ENCODE measurements around the gene ZBTB7A.

Gene ZBTB7A

GRCh38 chr19:4069331-4069959, 2.7 kb upstream of the ZBTB7A start:
- Histone ChIP-seq H3K4me3 (ENCODE audit: low read depth, low read length) (no peak overlapping the region), H3K36me3 (peaks cover 4% of the 10 kb centered on the region; the same call in 1 of the 2 replicates), H3K27ac (no peak overlapping the region), H3K9me3 (ENCODE audit: severe bottlenecking) (no peaks in the 10 kb centered on the region), H3K27me3 (ENCODE audit: insufficient read depth, low read depth, severe bottlenecking) (no peaks in the 10 kb centered on the region)
- TF ChIP-seq, protein P1, sequence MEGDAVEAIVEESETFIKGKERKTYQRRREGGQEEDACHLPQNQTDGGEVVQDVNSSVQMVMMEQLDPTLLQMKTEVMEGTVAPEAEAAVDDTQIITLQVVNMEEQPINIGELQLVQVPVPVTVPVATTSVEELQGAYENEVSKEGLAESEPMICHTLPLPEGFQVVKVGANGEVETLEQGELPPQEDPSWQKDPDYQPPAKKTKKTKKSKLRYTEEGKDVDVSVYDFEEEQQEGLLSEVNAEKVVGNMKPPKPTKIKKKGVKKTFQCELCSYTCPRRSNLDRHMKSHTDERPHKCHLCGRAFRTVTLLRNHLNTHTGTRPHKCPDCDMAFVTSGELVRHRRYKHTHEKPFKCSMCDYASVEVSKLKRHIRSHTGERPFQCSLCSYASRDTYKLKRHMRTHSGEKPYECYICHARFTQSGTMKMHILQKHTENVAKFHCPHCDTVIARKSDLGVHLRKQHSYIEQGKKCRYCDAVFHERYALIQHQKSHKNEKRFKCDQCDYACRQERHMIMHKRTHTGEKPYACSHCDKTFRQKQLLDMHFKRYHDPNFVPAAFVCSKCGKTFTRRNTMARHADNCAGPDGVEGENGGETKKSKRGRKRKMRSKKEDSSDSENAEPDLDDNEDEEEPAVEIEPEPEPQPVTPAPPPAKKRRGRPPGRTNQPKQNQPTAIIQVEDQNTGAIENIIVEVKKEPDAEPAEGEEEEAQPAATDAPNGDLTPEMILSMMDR (IDR thresholded peaks at IDR 0.05; ENCODE audit: low read depth, low read length) = no peak
- DNase-seq = no peak

DNA sequence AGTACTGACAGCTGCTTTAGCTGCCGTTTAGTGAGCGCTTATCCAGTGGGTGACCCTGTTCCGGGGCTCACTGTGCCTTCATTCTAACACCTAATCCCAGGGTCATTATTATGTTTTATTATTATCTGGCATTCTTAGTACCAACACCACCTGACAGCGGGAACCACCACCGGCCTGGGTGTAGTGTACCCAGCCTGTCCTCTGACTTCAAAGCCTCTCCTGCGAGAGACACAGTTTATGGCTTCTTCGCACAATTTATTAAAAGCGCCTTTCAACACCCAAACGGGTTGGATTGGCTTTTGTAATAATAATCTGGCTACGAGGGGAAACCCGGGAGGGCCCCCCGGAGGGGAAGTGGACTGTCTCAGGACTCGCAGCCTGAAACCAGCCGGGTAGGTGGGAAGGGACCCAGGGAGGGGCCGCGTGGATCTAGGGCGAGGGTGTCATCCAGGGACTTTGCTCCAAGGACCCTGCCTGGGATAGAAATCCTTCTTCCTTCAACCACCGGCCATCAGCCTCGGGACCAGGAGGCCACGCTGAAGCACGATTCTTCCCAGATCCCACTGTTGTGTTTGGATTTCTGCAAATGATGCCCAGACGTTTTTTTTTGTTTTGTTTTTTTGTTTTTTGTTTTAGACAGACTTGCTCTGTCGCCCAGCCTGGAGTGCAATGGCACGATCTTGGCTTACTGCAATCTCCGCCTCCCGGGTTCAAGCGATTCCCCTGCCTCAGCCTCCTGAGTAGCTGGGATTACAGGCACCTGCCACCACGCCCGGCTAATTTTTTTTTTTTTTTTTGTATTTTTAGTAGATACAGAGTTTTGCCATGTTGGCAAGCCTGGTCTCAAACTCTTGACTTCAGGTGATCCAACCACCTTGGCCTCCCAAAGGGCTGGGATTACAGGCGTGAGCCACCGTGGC, 1.6 kb upstream of the ZBTB7A start:
- Histone ChIP-seq H3K36me3 (peaks cover 9% of the 10 kb centered on the region), H3K4me3 (ENCODE audit: low read depth, low read length) (peak overlapping the region; percentile 61), H3K27ac (peak overlapping the region; percentile 11), H3K27me3 (ENCODE audit: insufficient read depth, low read depth, severe bottlenecking) (no peaks in the 10 kb centered on the region), H3K9me3 (ENCODE audit: severe bottlenecking) (no peaks in the 10 kb centered on the region)
- TF ChIP-seq, protein P1 (IDR thresholded peaks at IDR 0.05; ENCODE audit: low read depth, low read length) = no peak
- DNase-seq = peak; percentile 26

DNA sequence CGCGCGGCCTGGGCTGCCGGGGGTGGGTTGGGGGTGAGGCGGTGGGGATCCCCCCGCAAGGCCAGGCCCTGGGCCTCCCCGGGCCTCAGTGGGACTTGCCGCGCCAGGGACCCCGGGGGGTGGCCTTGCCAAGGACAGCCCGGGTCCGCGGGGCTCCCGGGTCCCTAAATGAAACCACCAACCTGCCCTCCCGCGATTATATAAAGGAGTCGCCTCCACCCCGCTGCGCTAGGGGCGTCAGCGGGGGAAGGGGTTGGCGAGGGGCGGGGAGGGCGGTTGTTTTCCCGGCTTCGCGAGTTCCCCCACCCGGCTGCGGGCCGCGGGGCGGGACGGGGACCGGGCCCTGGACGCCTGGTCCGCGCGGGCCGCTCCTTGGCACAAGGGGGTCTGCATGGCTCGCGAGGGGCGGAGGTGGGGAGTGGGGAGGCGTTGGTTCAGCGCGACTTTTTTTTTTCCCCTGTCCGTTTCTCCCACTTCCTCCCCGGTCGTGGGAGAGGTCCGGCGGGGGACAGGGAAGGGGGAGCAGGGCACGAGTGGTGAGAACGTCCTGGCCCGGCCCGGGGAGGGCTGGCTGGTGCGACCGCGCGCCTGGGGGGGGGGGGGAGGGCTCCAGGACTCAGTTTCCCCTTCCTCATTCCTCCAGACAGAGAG, 822 bp upstream of the ZBTB7A start:
- DNase-seq = peak; percentile 49
- Histone ChIP-seq H3K9me3 (ENCODE audit: severe bottlenecking) (no peaks in the 10 kb centered on the region), H3K4me3 (ENCODE audit: low read depth, low read length) (peak overlapping the region; percentile 61), H3K36me3 (peaks cover 17% of the 10 kb centered on the region), H3K27me3 (ENCODE audit: insufficient read depth, low read depth, severe bottlenecking) (no peaks in the 10 kb centered on the region), H3K27ac (peak overlapping the region; percentile 96)
- TF ChIP-seq, protein P1 (IDR thresholded peaks at IDR 0.05; ENCODE audit: low read depth, low read length) = no peak

DNA sequence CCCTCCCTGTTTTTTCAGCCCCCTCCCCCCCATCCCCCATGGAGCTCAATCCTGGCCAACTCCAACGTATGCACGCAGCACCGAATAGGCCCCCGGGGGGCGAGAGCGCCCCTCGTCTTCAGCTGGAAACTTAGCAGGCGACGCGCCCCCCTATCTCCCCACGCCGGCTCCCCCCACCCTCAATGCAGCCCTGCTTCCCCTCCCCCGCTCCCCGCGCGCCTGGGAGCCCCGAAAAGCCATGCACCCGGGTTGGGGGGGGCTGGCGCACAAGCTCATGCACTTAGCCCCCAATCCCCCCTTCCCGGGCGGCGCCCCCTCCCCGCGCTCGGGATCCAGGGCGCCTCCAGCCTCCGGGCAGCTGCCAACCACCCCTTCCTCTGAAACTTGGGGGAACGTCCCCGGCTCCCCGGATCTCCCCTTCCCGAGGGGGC, 508 bp downstream of the ZBTB7A start:
- TF ChIP-seq, protein P1 (IDR thresholded peaks at IDR 0.05; ENCODE audit: low read depth, low read length) = no peak
- no peak for DNase-seq
- Histone ChIP-seq H3K4me3 (ENCODE audit: low read depth, low read length) (peak overlapping the region; percentile 85), H3K36me3 (peaks cover 21% of the 10 kb centered on the region), H3K9me3 (ENCODE audit: severe bottlenecking) (no peaks in the 10 kb centered on the region), H3K27ac (peak overlapping the region; percentile 96), H3K27me3 (ENCODE audit: insufficient read depth, low read depth, severe bottlenecking) (no peaks in the 10 kb centered on the region)

GRCh38 chr19:4065430-4066175, 1.1 kb downstream of the ZBTB7A start:
- Histone ChIP-seq H3K27me3 (ENCODE audit: insufficient read depth, low read depth, severe bottlenecking) (no peaks in the 10 kb centered on the region), H3K9me3 (ENCODE audit: severe bottlenecking) (no peaks in the 10 kb centered on the region), H3K36me3 (peaks cover 26% of the 10 kb centered on the region), H3K4me3 (ENCODE audit: low read depth, low read length) (no peak overlapping the region), H3K27ac (no peak overlapping the region)
- TF ChIP-seq, protein P1 (IDR thresholded peaks at IDR 0.05; ENCODE audit: low read depth, low read length) = no peak
- peak; percentile 96 for DNase-seq
